Measurements from ENCODE around the gene MKRN2.

Gene MKRN2

DNA sequence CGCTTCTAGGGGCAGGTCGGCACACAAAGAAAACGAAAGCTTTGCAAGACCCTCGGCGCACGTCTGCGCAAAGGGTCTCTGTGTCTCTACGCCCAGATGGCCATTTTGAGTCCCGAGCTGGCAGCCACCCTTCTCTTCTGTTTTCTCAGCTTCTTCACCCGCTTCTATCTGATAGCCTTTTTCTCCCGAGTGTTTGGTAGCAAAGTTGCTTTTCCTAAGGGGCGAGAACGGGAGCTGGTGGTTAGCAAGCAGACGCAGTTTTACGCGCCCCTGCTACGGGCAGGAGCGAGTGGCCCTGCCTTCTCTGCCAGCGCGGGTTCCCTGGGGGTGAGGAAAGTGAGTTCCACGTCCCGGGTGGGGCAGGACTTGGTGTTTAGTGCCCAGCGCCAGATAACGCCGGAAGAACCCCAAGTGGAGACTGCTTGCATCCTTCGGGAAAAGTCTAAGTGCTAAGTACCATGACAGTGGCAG is 2.9 kb upstream of the MKRN2 start:
- H3K4me3 ChIP-seq (replicated peaks in 1 of 2; ENCODE audit: low read depth in 2 of 2, low read length in 2 of 2), result peak overlapping the region; percentile 47 to 59
- peak; percentile 26 to 42 for DNase-seq (ENCODE audit: low read depth in 2 of 2)
- TF ChIP-seq, protein P1, sequence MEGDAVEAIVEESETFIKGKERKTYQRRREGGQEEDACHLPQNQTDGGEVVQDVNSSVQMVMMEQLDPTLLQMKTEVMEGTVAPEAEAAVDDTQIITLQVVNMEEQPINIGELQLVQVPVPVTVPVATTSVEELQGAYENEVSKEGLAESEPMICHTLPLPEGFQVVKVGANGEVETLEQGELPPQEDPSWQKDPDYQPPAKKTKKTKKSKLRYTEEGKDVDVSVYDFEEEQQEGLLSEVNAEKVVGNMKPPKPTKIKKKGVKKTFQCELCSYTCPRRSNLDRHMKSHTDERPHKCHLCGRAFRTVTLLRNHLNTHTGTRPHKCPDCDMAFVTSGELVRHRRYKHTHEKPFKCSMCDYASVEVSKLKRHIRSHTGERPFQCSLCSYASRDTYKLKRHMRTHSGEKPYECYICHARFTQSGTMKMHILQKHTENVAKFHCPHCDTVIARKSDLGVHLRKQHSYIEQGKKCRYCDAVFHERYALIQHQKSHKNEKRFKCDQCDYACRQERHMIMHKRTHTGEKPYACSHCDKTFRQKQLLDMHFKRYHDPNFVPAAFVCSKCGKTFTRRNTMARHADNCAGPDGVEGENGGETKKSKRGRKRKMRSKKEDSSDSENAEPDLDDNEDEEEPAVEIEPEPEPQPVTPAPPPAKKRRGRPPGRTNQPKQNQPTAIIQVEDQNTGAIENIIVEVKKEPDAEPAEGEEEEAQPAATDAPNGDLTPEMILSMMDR (IDR thresholded peaks at IDR 0.05; ENCODE audit: low read depth, low read length), result no peak

- H3K4me3 ChIP-seq (replicated peaks in 1 of 2; ENCODE audit: low read depth in 2 of 2, low read length in 2 of 2), result peak overlapping the region; percentile 54 to 91
- TF ChIP-seq, protein P1 (IDR thresholded peaks at IDR 0.05; ENCODE audit: low read depth, low read length), result no peak
- DNase-seq (ENCODE audit: low read depth in 2 of 2), result no peak
Observed at GRCh38 chr3:12556314-12556689, 585 bp upstream of the MKRN2 start.

- peak overlapping the region; percentile 77 to 91 for H3K4me3 ChIP-seq (replicated peaks in 1 of 2; ENCODE audit: low read depth in 2 of 2, low read length in 2 of 2)
- peak; percentile 48 to 69 for DNase-seq (ENCODE audit: low read depth in 2 of 2)
- TF ChIP-seq, protein P1 (IDR thresholded peaks at IDR 0.05; ENCODE audit: low read depth, low read length), result no peak
Observed at GRCh38 chr3:12557473-12558100, 700 bp downstream of the MKRN2 start.

GRCh38 chr3:12558706-12559105 is 1.8 kb downstream of the MKRN2 start:
- DNase-seq (ENCODE audit: low read depth in 2 of 2), result no peak
- no peak overlapping the region for H3K4me3 ChIP-seq (replicated peaks in 1 of 2; ENCODE audit: low read depth in 2 of 2, low read length in 2 of 2)
- TF ChIP-seq, protein P1 (IDR thresholded peaks at IDR 0.05; ENCODE audit: low read depth, low read length), result no peak

- DNase-seq (ENCODE audit: low read depth in 2 of 2), result no peak
- no peak overlapping the region for H3K4me3 ChIP-seq (replicated peaks in 1 of 2; ENCODE audit: low read depth in 2 of 2, low read length in 2 of 2)
- TF ChIP-seq, protein P1 (IDR thresholded peaks at IDR 0.05; ENCODE audit: low read depth, low read length), result no peak
Observed at GRCh38 chr3:12559520-12559919, 2.6 kb downstream of the MKRN2 start.

- no peak for DNase-seq (ENCODE audit: low read depth in 2 of 2)
- H3K4me3 ChIP-seq (replicated peaks in 1 of 2; ENCODE audit: low read depth in 2 of 2, low read length in 2 of 2), result no peak overlapping the region
- TF ChIP-seq, protein P1 (IDR thresholded peaks at IDR 0.05; ENCODE audit: low read depth, low read length), result no peak
Observed at GRCh38 chr3:12560505-12561190, 3.8 kb downstream of the MKRN2 start.

Measured in cardiac fibroblast (primary cell).